ENCODE results near the gene SEMA3A.
"Not testable (repeated sequence)": the region's sequence is repeated elsewhere in the genome, so short reads cannot be mapped to it uniquely, and the experiment has no call there.

The SEMA3A gene

DNA sequence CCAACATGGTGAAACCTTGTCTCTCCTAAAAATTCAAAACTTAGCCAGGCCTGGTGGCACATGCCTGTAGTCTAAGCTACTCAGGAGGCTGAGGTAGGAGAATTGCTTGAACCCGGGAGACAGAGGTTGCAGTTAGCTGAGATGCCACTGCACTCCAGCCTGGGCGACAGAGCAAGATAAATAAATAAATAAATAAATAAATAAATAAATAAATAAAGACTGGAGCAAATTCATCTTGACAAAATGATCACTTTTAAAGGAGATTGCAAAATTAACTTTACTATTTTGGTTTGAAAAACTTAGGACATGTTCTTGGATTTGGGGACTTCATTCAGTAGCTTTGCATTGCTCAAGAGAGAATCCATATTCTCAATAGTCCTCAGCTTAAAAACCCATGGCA, 137.0 kb downstream of the SEMA3A start:
- no peak for DNase-seq

DNA sequence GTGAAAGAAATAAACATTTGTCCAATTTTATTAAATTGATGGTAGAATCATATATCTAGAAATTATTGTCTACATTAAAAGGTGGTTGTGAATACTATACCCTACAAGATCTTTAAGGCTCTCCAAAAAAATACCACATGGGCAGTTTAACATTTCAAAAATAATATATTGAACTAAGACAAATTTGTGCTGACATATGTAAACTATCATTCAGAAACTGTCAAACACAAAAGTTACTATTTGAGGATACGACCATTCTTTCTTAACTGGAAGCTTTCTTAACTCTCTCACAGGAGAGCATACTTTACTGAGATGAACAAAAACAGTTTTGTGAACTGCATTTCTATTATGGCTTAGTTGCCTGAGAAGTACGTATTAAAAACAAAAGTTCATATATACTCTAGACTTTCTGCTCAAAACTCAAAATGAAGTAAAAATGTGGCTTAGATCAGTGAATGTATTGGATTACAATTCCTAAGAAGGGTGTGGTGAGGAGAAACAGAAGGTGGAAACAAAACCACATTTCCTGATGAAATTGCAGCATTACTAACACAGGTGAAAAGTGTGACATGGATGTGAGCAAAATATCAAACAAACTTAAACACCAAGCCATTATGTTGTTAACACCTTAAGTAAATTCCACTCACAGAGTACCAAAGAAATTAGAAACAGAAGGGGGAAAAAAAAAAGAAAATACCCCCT, 138.5 kb downstream of the SEMA3A start:
- no peak for DNase-seq

DNA sequence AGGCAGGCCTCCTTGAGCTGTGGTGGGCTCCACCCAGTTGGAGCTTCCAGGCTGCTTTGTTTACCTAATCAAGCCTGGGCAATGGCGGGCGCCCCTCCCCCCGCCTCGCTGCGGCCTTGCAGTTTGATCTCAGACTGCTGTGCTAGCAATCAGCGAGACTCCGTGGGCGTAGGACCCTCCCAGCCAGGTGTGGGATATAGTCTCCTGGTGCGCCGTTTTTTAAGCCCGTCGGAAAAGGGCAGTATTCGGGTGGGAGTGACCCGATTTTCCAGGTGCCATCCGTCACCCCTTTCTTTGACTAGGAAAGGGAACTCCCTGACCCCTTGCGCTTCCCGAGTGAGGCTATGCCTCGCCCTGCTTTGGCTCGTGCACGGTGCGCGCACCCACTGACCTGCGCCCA, 139.4 kb downstream of the SEMA3A start:
- not testable (repeated sequence) for DNase-seq

DNA sequence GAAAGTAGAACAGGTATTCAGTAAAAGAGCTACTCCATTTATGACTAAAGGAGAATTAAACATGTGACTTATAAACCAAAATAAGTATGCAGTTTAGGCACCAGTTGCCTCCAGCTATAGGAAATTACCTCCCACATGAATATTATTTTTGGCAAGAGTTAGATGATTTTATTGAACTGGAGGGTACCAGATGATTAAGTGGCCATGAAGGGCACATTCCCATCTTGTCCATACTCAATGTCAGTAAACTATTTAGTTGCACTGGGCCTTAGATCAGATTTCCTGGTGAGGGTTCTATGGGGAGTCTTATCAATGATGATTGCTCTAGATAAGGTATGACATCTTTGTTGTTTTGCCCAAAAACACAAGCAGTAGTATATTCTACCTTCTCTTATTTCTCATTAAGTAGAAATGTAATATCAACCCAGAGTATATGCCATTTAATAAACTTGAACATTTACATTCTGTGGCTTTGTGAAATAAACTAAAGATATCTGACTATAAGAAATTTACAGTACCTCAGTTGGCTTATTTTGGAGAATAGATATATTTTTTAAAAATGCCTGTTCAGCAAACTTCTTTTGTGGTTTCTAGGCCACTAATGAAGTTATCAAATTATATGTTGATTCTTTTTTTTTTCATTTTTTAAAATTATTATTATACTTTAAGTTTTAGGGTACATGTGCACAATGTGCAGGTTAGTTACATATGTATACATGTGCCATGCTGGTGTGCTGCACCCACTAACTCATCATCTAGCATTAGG, 145.3 kb downstream of the SEMA3A start:
- DNase-seq, result no peak

DNA sequence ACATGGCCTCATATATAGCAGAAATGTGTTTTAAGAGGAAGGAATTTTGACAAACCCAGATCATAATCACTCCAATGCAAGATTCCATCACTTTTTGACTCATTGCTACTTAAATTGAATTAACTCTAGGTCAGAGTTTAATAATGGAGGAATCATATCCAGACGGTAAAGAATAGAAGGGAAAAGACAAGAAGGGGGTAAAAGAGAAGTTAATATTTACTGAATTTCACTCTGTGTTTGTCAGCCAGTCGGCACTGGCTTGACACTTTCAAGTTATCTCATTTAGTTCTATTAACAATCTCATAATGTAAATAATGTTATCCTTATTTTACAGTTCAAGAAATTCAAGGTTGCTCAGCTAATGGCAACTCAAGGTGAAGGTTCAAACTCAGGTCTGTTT, 147.5 kb downstream of the SEMA3A start:
- no peak for DNase-seq

DNA sequence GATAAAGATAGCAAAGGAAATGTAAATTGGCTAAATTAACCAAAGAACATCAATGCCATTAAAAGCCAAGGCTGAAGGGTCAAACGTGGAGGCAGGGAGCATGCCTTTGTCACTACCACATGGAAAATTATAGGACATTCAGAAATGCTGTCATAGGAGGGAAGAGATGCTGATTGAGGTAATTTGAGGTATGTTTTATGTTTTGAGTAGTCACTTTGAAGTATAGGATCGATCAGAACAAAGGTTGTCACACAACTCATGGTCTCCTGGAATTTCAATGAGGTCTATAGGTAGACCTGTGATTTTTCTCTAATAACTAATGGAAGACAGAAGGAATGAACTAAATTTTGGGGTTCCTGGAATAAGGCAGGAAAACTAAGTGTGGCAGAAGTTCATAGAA, 149.8 kb downstream of the SEMA3A start:
- no peak for DNase-seq

DNA sequence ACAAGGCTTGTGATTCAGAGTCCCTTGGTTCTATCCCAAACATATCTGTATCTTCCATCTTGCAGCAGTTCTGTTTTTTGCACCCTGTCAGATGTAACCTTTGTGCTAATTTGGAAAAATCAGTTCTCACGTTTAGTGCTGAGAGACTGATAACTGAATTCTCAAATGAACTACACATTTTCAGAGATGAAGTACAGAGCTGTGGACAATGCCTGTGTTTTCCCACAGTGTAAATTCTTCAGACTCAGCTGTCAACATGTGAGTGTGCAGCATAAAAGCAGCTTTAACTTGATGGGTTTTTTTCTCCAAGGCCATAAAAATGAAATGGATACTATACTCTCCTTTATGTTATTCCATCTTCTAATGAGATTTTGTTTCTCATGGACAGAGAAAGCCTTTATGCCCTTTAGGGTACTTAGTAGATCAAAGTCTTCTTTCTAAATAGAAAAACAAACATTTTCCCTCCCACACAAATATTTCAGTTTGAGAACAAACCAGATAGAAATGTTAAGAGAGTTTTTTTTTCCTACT, 150.9 kb downstream of the SEMA3A start:
- DNase-seq, result no peak

DNA sequence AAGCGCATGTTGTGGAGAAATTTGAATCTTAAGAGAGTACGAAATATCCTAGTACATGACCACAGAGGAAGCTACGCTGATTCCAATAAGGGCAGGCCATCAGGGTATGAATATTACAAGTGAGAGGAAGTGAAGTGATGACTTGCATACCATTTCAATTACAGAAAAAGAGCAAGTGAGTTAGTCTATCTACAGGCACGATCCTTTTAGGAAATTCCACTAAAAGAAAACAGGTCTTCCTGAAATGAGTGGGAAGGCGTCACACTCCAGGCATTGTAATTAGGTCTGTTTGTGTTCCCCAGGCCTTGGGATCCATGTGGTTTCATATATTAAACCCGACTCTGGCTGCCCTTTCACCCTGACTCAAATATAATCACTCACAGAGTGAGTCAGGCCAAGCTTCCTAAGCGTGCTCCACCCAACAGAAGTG, 152.5 kb downstream of the SEMA3A start:
- no peak for DNase-seq

DNA sequence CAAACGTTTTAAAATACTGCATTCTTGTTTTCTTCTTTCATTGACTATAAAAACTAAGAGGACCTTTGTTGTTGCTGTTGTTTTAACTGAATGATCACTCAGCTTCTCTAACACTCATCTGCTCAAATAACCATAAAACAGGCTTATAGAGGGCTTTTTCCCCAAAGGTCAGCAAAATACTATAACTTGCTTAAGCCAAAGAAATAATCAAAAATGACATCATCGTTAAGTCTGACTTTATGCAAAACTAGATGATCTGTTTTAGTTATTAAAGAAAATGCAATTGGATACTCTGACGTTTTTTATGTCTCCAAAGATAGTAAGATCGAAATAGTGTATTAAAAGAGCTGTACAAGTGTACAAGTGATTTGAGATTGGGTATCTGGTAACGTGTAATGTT, 152.9 kb downstream of the SEMA3A start:
- no peak for DNase-seq

DNA sequence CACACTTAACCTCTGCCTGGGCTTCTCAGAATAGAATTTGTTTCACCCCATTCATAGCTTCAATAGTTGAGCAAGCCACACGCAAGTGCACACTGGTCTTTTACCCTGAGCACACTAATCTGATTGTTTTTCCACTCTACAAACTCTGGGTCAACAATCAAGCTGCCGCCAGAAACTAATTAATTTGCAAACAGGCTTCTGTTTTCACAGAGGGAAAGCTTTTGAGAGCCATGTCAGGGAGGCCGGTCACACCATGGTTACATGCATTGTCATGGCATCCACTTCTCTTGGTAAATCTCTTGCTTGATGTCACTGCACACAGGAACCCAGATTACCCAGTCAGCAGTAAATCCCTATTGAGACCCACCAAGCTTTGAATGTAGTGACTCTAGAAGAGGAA, 154.2 kb downstream of the SEMA3A start:
- no peak for DNase-seq

DNA sequence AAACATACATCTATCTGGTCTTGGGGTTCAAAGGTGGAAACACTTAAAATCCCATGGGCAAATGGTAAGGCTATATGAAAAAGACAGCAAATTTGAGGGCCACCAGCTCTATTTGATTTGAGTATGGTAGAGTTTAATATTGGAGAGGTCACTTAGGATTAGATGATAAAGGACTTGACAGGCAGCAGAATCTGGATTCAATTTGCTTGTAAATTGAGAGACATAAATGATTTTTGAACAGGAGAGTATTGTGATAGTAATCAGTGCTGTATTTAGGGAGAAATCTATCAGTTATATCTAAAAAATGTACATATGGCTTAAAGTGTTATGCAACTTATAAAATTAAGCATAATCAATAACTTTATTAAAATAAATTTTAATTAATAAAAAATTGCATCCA, 155.2 kb downstream of the SEMA3A start:
- DNase-seq, result no peak

DNA sequence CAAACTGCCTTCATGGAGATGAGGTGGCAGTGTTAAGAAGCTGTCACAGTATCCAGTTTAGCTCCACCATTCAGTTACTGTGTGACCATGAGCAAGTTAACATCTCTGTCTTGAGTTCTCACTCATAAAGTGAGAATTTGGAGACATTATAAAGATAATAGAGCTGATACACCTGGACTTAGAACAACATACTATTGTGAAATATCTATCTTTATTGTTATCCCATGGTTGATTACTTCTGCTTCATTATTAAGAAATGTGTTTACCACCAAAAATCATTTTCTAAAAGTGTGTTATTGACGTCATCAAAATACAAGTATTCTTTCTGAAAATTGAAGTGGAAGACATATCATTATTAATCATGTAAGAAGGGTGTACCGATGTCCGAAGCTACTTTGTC, 166.9 kb downstream of the SEMA3A start:
- no peak for DNase-seq

DNA sequence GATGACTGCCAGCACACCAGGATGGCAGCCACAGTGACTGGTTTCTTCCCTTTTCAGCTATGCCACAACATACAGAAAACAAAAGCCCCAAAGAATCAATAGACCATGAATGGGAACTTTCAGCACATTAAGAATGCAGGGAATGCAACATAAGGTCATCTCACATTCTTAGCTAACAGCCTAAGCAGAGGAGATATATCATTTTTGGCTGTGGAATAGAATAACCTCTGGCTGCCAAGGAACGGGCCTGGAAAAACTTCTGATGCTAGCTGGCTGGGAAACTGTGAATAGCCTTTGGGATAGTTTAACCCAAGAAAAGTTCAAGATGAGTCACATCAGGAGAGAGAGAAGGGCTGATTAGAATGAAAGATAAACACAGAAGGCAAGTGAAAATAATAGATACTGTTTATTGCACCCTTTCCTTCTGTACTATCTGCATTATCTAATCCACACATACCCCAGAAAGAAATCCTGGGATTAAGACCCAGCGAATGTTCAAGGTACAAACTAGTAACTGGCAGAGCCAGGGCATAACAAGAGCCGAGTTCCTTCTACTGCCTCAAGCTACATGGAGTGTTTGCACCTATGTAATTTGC, 169.2 kb downstream of the SEMA3A start:
- peak; percentile 82 for DNase-seq

DNA sequence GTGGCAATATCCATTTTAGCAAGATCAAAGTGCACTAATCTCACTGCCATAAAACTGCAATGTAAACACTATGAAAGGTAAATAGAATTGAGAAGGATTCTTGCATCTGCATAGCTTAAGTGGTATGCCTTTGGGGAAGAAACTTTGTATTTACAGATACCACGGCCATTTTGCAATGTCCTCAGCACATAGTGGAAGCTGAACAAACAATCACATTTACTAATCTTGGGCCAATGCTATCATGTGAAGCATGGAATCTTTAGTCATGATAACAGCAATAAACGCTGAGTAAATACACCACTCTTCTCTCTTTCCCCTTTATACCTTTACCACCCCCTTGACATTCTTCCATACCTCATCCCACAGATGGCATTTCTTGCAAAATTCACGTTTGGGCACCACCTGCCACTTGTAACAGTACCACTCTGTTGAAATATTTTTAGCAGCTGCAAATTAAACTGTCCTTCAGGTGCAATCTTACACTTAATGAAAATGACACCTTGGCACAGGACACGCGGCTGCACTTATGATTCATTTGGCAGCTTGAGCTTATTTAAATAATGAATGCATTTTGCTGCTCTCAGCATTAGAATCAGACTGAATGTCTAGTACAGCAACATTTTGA, 171.8 kb downstream of the SEMA3A start:
- no peak for DNase-seq

DNA sequence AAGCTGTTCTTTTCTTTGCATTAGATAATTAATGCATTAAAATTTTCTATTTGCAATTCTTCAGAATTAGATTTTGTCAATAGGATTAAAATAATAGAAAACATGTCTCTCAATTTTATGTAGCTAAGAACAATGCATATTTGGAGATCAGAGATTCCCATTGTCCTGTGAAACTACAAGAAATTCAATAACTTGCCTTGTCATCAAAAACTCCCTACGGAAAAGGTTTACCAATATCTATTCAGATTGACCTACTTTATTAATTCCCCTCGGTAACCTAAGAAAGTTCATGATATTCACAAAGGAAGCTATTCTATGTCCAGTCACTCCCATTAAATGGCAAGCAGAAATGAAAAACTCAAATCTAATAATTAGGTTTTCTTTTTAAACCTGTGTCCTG, 172.6 kb downstream of the SEMA3A start:
- DNase-seq, result no peak

DNA sequence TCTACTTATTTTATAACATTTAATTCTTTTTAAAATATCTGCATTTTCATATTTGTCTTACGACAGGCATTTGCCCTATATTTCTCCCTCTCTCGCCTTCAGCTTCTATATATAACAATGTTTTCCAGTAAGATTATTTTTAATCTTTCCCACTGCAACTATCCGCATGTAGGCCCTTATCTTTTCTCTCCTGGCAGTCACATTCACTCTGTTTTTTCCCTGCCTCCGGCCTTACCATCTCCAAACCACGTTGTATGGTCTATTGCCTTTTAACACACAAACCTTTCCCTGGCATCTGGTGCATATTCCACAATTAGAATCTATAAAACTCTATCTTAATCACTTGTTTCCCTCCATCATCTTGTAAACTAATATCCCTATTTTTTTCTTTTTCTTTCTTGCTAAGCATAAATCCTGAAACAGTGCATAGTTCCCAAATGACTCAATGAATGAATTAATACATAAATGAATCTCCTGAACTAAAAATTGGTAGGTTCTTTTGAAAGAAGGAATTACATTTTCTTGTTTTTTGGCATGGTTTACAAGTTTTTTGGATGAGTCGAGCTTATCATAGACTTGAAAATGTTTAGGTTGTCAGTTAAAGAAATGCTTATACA, 173.2 kb downstream of the SEMA3A start:
- DNase-seq, result no peak

DNA sequence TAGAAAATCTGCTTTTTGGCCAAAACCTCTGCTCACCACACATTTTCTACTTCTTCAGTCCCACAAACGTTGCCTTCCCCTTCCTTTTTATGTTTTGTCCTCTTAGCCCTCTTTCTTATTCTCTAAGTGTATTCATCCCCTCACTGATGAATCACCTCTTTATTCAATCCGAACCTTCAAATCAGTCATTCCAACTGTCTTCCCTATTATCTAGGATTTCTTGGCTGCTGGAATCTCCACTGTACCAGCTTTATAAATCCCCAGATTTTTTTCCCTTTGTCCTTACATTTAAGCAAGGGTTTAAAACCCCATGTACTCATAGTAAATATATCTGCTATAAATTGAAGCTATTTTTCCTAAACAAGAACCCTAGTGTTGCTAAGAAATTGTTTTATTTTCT, 176.9 kb downstream of the SEMA3A start:
- DNase-seq, result no peak

DNA sequence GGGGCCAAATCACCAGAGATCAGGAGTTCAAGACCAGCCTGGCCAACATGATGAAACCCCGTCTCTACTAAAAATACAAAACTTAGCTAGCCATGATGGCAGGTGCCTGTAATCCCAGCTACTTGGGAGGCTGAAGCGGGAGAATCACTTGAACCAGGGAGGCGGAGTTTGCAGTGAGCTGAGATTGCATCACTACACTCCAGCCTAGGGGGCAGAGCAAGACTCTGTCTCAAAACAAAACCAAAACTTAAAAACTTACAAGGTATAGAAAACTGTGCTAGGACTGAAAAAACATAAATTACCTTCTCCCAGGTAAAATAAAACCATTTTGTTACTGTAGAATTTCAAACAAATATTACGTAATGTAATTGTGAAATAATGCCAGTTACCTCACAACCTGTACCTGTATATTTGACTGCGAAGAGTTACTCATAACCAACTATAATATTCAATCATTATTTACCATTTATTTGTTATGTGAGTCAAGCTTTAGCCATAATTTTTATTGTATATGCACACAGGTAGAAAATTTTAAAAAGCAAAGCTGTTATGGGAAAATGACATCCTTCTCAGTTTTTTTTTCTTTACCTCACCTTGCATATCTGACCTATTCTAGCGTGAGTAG, 180.9 kb downstream of the SEMA3A start:
- no peak for DNase-seq

DNA sequence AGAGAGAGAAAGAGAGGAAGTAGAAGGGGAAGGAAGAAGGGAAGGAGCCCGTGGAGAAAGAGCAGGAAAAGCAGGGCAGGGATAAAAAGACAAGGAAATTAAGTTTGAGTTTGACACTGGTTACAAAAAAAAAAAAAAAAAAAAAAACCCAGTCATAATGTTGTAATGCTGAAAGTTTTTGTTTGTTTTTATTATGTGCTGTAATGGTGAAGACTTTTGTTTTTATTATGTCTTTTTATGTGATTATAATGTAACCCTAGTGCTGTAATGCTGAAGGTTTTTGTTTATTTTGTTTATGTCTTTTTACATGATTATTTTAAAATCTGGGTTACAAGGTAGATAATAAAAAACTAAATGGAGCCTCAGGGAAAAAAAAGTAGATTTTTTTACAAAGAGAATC, 184.8 kb downstream of the SEMA3A start:
- DNase-seq, result no peak

DNA sequence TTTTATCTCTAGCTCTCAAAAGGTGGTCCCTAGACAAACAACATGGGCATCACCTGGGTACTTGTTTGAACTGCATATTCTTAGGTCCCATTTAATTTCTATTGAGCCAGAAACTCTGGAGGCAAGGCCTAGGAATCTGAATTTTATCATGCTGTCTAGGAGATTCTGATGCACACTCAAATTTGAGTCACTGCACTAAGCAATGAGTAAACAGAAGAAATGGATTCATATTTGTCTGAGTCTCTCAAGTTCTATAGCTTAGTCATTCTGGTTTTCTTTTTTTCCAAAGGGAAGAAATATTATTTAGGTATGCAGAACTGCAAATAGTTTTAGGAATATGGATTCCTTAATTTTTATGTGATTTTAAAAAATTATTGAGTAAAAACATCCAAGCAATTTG, 185.5 kb downstream of the SEMA3A start:
- DNase-seq, result no peak

DNA sequence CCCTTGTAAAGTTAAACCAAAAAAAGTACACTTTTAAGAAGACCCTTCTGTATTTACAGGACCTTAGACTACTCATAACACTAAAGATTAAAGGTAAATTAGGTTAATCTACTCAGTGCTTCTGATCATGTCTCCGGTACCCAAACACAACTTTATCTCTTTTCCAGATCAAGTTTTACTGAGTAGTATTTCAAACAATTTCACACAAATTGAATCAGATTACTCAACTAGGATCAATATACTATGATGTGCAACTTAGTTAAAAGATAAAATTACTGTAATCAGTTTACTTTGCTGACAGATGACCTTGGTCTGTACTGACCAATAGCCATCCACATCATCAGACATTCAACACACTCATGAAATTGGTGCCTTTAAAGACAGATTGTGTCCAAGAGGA, 191.4 kb downstream of the SEMA3A start:
- DNase-seq, result no peak

DNA sequence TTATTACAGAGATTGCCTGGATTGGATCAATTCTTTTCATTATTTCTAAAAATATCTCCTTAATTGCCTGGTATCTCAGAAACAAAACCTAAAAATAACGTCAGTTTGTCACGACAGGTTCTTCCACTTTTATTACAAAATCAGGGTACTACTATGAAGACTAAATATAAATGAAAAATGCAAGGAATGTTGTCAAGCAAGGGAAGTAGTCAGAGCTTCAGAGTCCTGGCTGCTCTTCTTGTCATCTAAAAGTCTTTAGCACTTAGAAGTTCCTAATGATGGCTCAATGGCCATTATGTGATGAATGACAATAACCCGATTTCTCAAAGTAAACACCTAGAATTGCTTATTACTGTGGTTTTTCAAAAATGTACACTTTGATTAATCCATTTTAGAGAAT, 192.2 kb downstream of the SEMA3A start:
- DNase-seq, result no peak

DNA sequence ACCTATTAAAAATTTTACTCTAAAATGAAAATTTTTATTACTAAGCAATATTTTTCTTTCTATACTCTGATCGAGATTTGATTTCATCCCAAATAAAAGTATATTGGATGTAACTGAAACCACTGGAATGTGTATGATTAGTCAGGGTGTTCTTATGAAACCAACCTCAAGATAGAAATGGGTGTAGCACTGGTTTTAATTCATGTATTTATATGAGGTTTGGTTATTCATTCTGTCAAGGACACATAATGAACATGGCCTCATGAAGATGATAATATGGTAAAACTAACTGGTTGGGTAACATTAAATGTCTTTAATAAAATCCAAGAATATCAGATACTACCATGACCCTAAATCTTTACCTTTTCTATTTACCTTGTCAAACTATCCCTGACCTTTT, 197.7 kb downstream of the SEMA3A start:
- DNase-seq, result no peak

All from right hindlimb (tissue), 1 donor.